Neural progenitor cell (in vitro differentiated cells): ENCODE results near the gene PHKG2. TPM values are rescaled to one million over a fixed set of nuclear protein-coding genes. Genes with fewer than 3 reads are reported as not detected.

Source experiments
- DNase-seq: peaks from one replicate; pipeline ENCODE4 v3.0.0-alpha.2; 2016; ENCODE audit warnings: low spot score
- H2AFZ ChIP-seq: fragments of 200-600 bp; sonication (generic); replicated peaks from 2 replicates; pipeline ENCODE4 v1.6.1; 2016; ENCODE audit warnings: antibody characterized with exemption
- H3F3A ChIP-seq: fragments of 200-600 bp; sonication (generic); 2 replicates; pipeline ENCODE4 v1.6.1; 2016; ENCODE audit warnings: antibody characterized with exemption, low read depth
- H3K27ac ChIP-seq: fragments of 200-600 bp; sonication (generic); 2 replicates; pipeline ENCODE4 v1.5.1; 2016; ENCODE audit warnings: mild to moderate bottlenecking
- H3K27me3 ChIP-seq: fragments of 200-600 bp; sonication (generic); 2 replicates; pipeline ENCODE4 v1.6.1; 2016; ENCODE audit warnings: mild to moderate bottlenecking, moderate library complexity
- H3K36me3 ChIP-seq: fragments of 200-600 bp; sonication (generic); 2 replicates; pipeline ENCODE4 v1.5.1; 2016
- H3K4me1 ChIP-seq: fragments of 200-600 bp; sonication (generic); 2 replicates; pipeline ENCODE4 v1.6.1; 2016; ENCODE audit warnings: mixed run types
- H3K4me2 ChIP-seq: fragments of 200-600 bp; sonication (generic); 2 replicates; pipeline ENCODE4 v1.6.1; 2016
- H3K4me3 ChIP-seq: fragments of 200-600 bp; sonication (generic); 2 replicates; pipeline ENCODE4 v1.5.1; 2016
- H3K79me2 ChIP-seq: fragments of 200-600 bp; sonication (generic); 2 replicates; pipeline ENCODE4 v1.6.1; 2016; ENCODE audit warnings: low read depth
- H3K9ac ChIP-seq: fragments of 200-600 bp; sonication (generic); 2 replicates; pipeline ENCODE4 v1.6.1; 2016
- H3K9me3 ChIP-seq: fragments of 200-600 bp; sonication (generic); 2 replicates; pipeline ENCODE4 v1.5.1; 2016; ENCODE audit warnings: low read depth
- H4K20me1 ChIP-seq: fragments of 200-600 bp; sonication (generic); 2 replicates; pipeline ENCODE4 v1.6.1; 2016; ENCODE audit warnings: low read depth
- H3K27ac Mint-ChIP-seq: 3 replicates; pipeline ENCODE4 v1.8.0; 2021; ENCODE audit warnings: mixed read lengths
- H3K27me3 Mint-ChIP-seq: 2 replicates; pipeline ENCODE4 v1.8.0; 2022; ENCODE audit warnings: low read depth, mild to moderate bottlenecking, inconsistent platforms, moderate library complexity, mixed read lengths; ENCODE audit not compliant: insufficient read depth
- H3K36me3 Mint-ChIP-seq: 3 replicates; pipeline ENCODE4 v1.8.0; 2021; ENCODE audit warnings: mixed read lengths
- H3K4me1 Mint-ChIP-seq: 3 replicates; pipeline ENCODE4 v1.8.0; 2021; ENCODE audit warnings: mixed read lengths
- H3K4me3 Mint-ChIP-seq: 3 replicates; pipeline ENCODE4 v1.8.0; 2021; ENCODE audit warnings: mild to moderate bottlenecking, moderate library complexity, mixed read lengths
- H3K9me3 Mint-ChIP-seq: 3 replicates; pipeline ENCODE4 v1.8.0; 2020; ENCODE audit warnings: mixed read lengths
- CTCF ChIP-seq: fragments of 200-600 bp; sonication (generic); IDR thresholded peaks from 2 replicates; pipeline ENCODE4 v1.5.1; 2017; ENCODE audit warnings: antibody characterized with exemption, mild to moderate bottlenecking
- EZH2 ChIP-seq: fragments of 200-600 bp; sonication (generic); IDR thresholded peaks from 2 replicates; pipeline ENCODE4 v1.6.1; 2017; ENCODE audit warnings: antibody characterized with exemption, mild to moderate bottlenecking, moderate library complexity
- EZH2phosphoT487 ChIP-seq: fragments of 200-600 bp; sonication (generic); IDR thresholded peaks from 2 replicates; pipeline ENCODE4 v1.6.1; 2017; ENCODE audit warnings: antibody characterized with exemption
- total RNA-seq: library from RNA; depleted of rRNA; stranded (reverse); fragments of >200 nt; gene quantifications from 2 replicates; pipeline ENCODE4 v1.2.3, GENCODE V29; 2015; ENCODE audit warnings: low replicate concordance

PHKG2 gene, protein sequence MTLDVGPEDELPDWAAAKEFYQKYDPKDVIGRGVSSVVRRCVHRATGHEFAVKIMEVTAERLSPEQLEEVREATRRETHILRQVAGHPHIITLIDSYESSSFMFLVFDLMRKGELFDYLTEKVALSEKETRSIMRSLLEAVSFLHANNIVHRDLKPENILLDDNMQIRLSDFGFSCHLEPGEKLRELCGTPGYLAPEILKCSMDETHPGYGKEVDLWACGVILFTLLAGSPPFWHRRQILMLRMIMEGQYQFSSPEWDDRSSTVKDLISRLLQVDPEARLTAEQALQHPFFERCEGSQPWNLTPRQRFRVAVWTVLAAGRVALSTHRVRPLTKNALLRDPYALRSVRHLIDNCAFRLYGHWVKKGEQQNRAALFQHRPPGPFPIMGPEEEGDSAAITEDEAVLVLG
- 20.2 and 31.4 TPM in 2 replicates for total RNA-seq

- H4K20me1 ChIP-seq = peaks cover 5% of the 10 kb centered on the region
- H3K4me1 ChIP-seq = no peaks in the 10 kb centered on the region
- peaks cover 31% of the 10 kb centered on the region for H3F3A ChIP-seq
- peak within 1 kb of the TSS; percentile 68 for H3K27ac ChIP-seq
- no peaks in the 10 kb centered on the region for H3K9me3 Mint-ChIP-seq
- H3K4me2 ChIP-seq = peak within 1 kb of the TSS; percentile 89
- peak within 1 kb of the TSS; percentile 90 for H3K4me3 ChIP-seq
- H3K9ac ChIP-seq = peak within 1 kb of the TSS; percentile 57
- H3K27me3 ChIP-seq = no peaks in the 10 kb centered on the region
- peak; percentile 100 for DNase-seq
- no peaks in the 10 kb centered on the region for H3K36me3 ChIP-seq
- peaks cover 5% of the 10 kb centered on the region for H3K27me3 Mint-ChIP-seq
- H3K79me2 ChIP-seq = peaks cover 23% of the 10 kb centered on the region
- H3K36me3 Mint-ChIP-seq = peaks cover 11% of the 10 kb centered on the region
- TF ChIP-seq CTCF = no peak
- TF ChIP-seq EZH2phosphoT487 = no peak
- no peak for TF ChIP-seq EZH2
- peak within 1 kb of the TSS; percentile 78 for H2AFZ ChIP-seq
- peak within 1 kb of the TSS; percentile 92 for H3K4me3 Mint-ChIP-seq
- peak within 1 kb of the TSS; percentile 91 for H3K27ac Mint-ChIP-seq
- peaks cover 14% of the 10 kb centered on the region for H3K4me1 Mint-ChIP-seq
- H3K9me3 ChIP-seq = no peaks in the 10 kb centered on the region
These were observed at the start of gene PHKG2 for GRCh38 chr16:30747799-30748633. TSS of gene PHKG2 (plus strand) at chr16:30748425. CDS start at chr16:30748821, 396 bp downstream.

GRCh38 chr16:30698816-30699614 lies 49.2 kb upstream of the PHKG2 start, which contains the start of gene SRCAP:
TSS of gene SRCAP (plus strand) at chr16:30699171. CDS start at chr16:30700825, 1,654 bp downstream.
- H3K27me3 ChIP-seq = peaks cover 3% of the 10 kb centered on the region
- Mint-ChIP-seq H3K27ac (peak within 1 kb of the TSS; percentile 99), H3K4me1 (peaks cover 19% of the 10 kb centered on the region), H3K36me3 (peaks cover 19% of the 10 kb centered on the region), H3K9me3 (no peaks in the 10 kb centered on the region), H3K27me3 (peaks cover 2% of the 10 kb centered on the region), H3K4me3 (peak within 1 kb of the TSS; percentile 99)
- peaks cover 41% of the 10 kb centered on the region for H3K79me2 ChIP-seq
- peaks cover 36% of the 10 kb centered on the region for H4K20me1 ChIP-seq
- peaks cover 8% of the 10 kb centered on the region for H3K4me1 ChIP-seq
- peak within 1 kb of the TSS; percentile 99 for H3K27ac ChIP-seq
- H3K4me3 ChIP-seq = peak within 1 kb of the TSS; percentile 89
- TF ChIP-seq EZH2phosphoT487 (no peak), EZH2 (no peak)
- peak within 1 kb of the TSS; percentile 99 for H3K4me2 ChIP-seq
- H3K9me3 ChIP-seq = no peaks in the 10 kb centered on the region
- H3K36me3 ChIP-seq = peaks cover 12% of the 10 kb centered on the region
- H2AFZ ChIP-seq = no peak within 1 kb of the TSS
- DNase-seq = peak; percentile 94
- H3F3A ChIP-seq = peaks cover 31% of the 10 kb centered on the region
- peak within 1 kb of the TSS; percentile 97 for H3K9ac ChIP-seq

DNA sequence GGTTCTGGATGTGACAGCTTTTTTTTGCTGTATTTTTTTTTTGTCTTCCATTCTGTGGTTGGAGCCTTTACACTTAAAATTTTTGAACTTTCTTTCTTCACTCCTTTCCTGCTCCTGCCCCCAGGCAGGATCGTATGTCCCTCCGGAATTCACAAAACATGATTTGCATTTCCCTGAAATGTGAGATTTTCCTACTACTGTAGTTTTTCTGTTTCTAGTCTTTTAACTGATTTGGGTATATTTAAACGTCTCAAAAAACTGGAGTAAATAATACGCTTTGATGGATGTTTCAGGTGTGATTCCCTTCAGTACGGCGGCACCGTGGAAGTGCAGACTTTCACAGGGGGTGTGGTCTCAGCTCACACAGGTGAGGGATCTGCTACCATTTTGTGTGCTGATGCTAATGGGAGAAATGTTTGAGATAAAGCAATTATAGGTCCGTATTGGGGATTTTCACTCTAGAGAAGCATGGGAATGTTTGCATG lies 48.6 kb upstream of the PHKG2 start:
- Mint-ChIP-seq H3K9me3 (no peaks in the 10 kb centered on the region), H3K4me3 (peak overlapping the region; percentile 99), H3K4me1 (peaks cover 19% of the 10 kb centered on the region), H3K27ac (peak overlapping the region; percentile 93), H3K27me3 (peaks cover 2% of the 10 kb centered on the region), H3K36me3 (peaks cover 22% of the 10 kb centered on the region)
- Histone ChIP-seq H4K20me1 (peaks cover 43% of the 10 kb centered on the region), H3F3A (peaks cover 31% of the 10 kb centered on the region), H3K4me2 (peak overlapping the region; percentile 99), H2AFZ (no peak overlapping the region), H3K9me3 (no peaks in the 10 kb centered on the region), H3K4me1 (peaks cover 8% of the 10 kb centered on the region), H3K27me3 (peaks cover 3% of the 10 kb centered on the region), H3K27ac (no peak overlapping the region), H3K36me3 (peaks cover 16% of the 10 kb centered on the region), H3K9ac (peak overlapping the region; percentile 18), H3K4me3 (peak overlapping the region; percentile 89), H3K79me2 (peaks cover 41% of the 10 kb centered on the region)
- DNase-seq = no peak
- TF ChIP-seq EZH2phosphoT487 (no peak), CTCF (no peak), EZH2 (no peak)
